ENCODE results near the gene HNRNPLL. TPM values are rescaled to one million over a fixed set of nuclear protein-coding genes. Genes with fewer than 3 reads are reported as not detected.

The HNRNPLL gene
- total RNA-seq, 4 donors from 2014 or later: 35.6 to 100 (median 55.4) TPM

DNA sequence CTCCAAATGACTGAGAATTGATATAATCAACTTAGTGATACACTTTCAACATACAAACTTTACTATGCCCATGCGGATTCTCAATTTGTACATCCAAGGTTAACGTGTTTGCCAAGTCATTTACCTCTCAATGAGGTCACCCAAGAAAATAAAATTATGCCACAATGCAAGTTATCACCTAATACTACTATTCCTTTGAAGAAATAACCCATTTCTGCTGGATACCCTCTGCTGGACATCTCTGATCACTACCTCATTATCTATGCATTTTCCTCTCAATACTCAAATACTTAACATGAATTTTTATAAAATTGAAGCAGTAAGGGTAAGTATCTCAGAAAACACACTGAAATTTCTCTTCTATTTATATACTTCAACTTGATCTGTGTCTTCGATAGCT, 12.7 kb downstream of the HNRNPLL start:
- intact Hi-C loops (cut with DNase I; ENCODE audit: low total_unique reads): no loop called here
- peaks cover 0 to 5% of the 10 kb centered on the region in 2 donors for H3K4me1 ChIP-seq
- H3K36me3 ChIP-seq: no peaks in the 10 kb centered on the region
- peak overlapping the region in 1 of 2 donors; percentile 14 for H3K27ac ChIP-seq
- no peaks in the 10 kb centered on the region for H3K9me3 ChIP-seq
- no peak for TF ChIP-seq POLR2A (IDR thresholded peaks at IDR 0.05)
- TF ChIP-seq, protein P1, sequence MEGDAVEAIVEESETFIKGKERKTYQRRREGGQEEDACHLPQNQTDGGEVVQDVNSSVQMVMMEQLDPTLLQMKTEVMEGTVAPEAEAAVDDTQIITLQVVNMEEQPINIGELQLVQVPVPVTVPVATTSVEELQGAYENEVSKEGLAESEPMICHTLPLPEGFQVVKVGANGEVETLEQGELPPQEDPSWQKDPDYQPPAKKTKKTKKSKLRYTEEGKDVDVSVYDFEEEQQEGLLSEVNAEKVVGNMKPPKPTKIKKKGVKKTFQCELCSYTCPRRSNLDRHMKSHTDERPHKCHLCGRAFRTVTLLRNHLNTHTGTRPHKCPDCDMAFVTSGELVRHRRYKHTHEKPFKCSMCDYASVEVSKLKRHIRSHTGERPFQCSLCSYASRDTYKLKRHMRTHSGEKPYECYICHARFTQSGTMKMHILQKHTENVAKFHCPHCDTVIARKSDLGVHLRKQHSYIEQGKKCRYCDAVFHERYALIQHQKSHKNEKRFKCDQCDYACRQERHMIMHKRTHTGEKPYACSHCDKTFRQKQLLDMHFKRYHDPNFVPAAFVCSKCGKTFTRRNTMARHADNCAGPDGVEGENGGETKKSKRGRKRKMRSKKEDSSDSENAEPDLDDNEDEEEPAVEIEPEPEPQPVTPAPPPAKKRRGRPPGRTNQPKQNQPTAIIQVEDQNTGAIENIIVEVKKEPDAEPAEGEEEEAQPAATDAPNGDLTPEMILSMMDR (IDR thresholded peaks at IDR 0.05): no peak
- H3K27me3 ChIP-seq: no peaks in the 10 kb centered on the region
- H3K4me3 ChIP-seq: no peak overlapping the region
- DNase-seq: no peak

- intact Hi-C loops (cut with DNase I; ENCODE audit: low total_unique reads): loop anchor here (10.0 kb wide), 1 partner anchor 158 kb away; no protein-coding TSS in a partner anchor
- no peak for DNase-seq
- Histone ChIP-seq H3K27me3 (no peaks in the 10 kb centered on the region), H3K4me3 (no peak overlapping the region), H3K36me3 (no peaks in the 10 kb centered on the region), H3K4me1 (peaks cover 0 to 5% of the 10 kb centered on the region in 2 donors), H3K9me3 (no peaks in the 10 kb centered on the region), H3K27ac (no peak overlapping the region)
- TF ChIP-seq, protein P1 (IDR thresholded peaks at IDR 0.05): no peak
- TF ChIP-seq POLR2A (IDR thresholded peaks at IDR 0.05): no peak
Observed at GRCh38 chr2:38586931-38587330, 15.8 kb downstream of the HNRNPLL start.

DNA sequence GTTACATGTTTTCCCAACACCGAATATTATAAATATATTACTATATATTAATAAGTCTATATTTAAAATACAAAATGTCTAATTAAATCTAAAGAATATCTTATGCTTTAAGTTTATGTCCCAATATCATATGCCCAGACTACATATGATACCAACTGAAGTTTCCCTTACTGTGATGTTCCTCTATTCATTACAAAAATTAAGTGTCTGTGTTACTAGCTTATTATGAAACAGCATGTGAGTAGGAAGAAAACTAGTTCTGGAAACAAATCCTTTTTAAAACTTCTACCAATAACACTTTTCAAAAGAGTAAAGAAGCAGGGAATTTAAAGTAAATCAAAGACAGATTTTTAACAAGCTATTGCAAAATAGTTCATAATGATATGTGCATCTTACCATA, 17.8 kb downstream of the HNRNPLL start:
- TF ChIP-seq POLR2A (IDR thresholded peaks at IDR 0.05): no peak
- TF ChIP-seq, protein P1 (IDR thresholded peaks at IDR 0.05): no peak
- Histone ChIP-seq H3K4me1 (no peaks in the 10 kb centered on the region), H3K27ac (no peak overlapping the region), H3K36me3 (no peaks in the 10 kb centered on the region), H3K27me3 (no peaks in the 10 kb centered on the region), H3K4me3 (no peak overlapping the region), H3K9me3 (no peaks in the 10 kb centered on the region)
- no peak for DNase-seq
- intact Hi-C loops (cut with DNase I; ENCODE audit: low total_unique reads): loop anchor here (10.0 kb wide), 1 partner anchor 160 kb away; no protein-coding TSS in a partner anchor

GRCh38 chr2:38583994-38584393, 18.7 kb downstream of the HNRNPLL start:
- Histone ChIP-seq H3K27ac (no peak overlapping the region), H3K4me3 (no peak overlapping the region), H3K9me3 (no peaks in the 10 kb centered on the region), H3K4me1 (no peaks in the 10 kb centered on the region), H3K36me3 (no peaks in the 10 kb centered on the region), H3K27me3 (no peaks in the 10 kb centered on the region)
- DNase-seq: no peak
- intact Hi-C loops (cut with DNase I; ENCODE audit: low total_unique reads): loop anchor here (10.0 kb wide), 1 partner anchor 161 kb away; no protein-coding TSS in a partner anchor
- TF ChIP-seq, protein P1 (IDR thresholded peaks at IDR 0.05): no peak
- no peak for TF ChIP-seq POLR2A (IDR thresholded peaks at IDR 0.05)

- no peak overlapping the region for H3K27ac ChIP-seq
- H3K4me1 ChIP-seq: no peaks in the 10 kb centered on the region
- no peaks in the 10 kb centered on the region for H3K9me3 ChIP-seq
- no peak for DNase-seq
- H3K4me3 ChIP-seq: no peak overlapping the region
- intact Hi-C loops (cut with DNase I; ENCODE audit: low total_unique reads): loop anchor here (10.0 kb wide), 1 partner anchor 161 kb away; no protein-coding TSS in a partner anchor
- no peak for TF ChIP-seq POLR2A (IDR thresholded peaks at IDR 0.05)
- TF ChIP-seq, protein P1 (IDR thresholded peaks at IDR 0.05): no peak
- H3K27me3 ChIP-seq: no peaks in the 10 kb centered on the region
- no peaks in the 10 kb centered on the region for H3K36me3 ChIP-seq
Observed at GRCh38 chr2:38583524-38583923, 19.2 kb downstream of the HNRNPLL start.

Data from uterus (tissue), 4 donors.